ENCODE measurements around the gene TM4SF18. TPM values are rescaled to one million over a fixed set of nuclear protein-coding genes. Genes with fewer than 3 reads are reported as not detected.

Gene TM4SF18
- total RNA-seq, 1 experiment from 2014 or later: 0.34 TPM

- no peak overlapping the region for H3K27ac ChIP-seq (ENCODE audit: low read depth, low read length)
- no peaks in the 10 kb centered on the region for H3K9me2 ChIP-seq (ENCODE audit: insufficient read depth)
- no peak overlapping the region for H3K4me3 ChIP-seq (replicated peaks in 1 of 2; ENCODE audit: low read depth in 1 of 2, low read length in 2 of 2)
- H3K36me3 ChIP-seq (ENCODE audit: control insufficient read depth in 1 of 2, insufficient read depth in 2 of 2, low read length in 2 of 2): no peaks in the 10 kb centered on the region
- no peaks in the 10 kb centered on the region for H3K27me3 ChIP-seq (ENCODE audit: insufficient read depth, low read length)
- no peak for TF ChIP-seq SIN3A (IDR thresholded peaks at IDR 0.05; ENCODE audit: low read depth)
- no peak for TF ChIP-seq RAD21 (IDR thresholded peaks at IDR 0.05; ENCODE audit: low read depth)
- no peak for TF ChIP-seq ZNF274 (IDR thresholded peaks at IDR 0.05; ENCODE audit: low read depth, low read length)
- TF ChIP-seq EGR1 (IDR thresholded peaks at IDR 0.05; ENCODE audit: low read depth): no peak
- no peak for TF ChIP-seq TCF7L2 (IDR thresholded peaks at IDR 0.05; ENCODE audit: borderline replicate concordance, extremely low read depth, insufficient read depth, insufficient read length)
- no peak for TF ChIP-seq ATF3 (IDR thresholded peaks at IDR 0.05)
- TF ChIP-seq ZFX (IDR thresholded peaks at IDR 0.05): no peak
- TF ChIP-seq POLR2A (IDR thresholded peaks at IDR 0.05; ENCODE audit: borderline replicate concordance, extremely low read depth, insufficient read depth, insufficient read length): no peak
- TF ChIP-seq CBX3 (IDR thresholded peaks at IDR 0.05; ENCODE audit: low read depth): no peak
- TF ChIP-seq REST (IDR thresholded peaks at IDR 0.05; ENCODE audit: low read depth): no peak
- TF ChIP-seq, protein P1, sequence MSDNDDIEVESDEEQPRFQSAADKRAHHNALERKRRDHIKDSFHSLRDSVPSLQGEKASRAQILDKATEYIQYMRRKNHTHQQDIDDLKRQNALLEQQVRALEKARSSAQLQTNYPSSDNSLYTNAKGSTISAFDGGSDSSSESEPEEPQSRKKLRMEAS (IDR thresholded peaks at IDR 0.05): no peak
- no peaks in the 10 kb centered on the region for H3K9me3 ChIP-seq (ENCODE audit: control insufficient read depth in 1 of 2, insufficient read depth in 1 of 2, low read depth in 1 of 2, low read length in 2 of 2)
- H3K79me2 ChIP-seq (ENCODE audit: insufficient read depth, low read length): no peaks in the 10 kb centered on the region
- CTCF ChIA-PET: no interaction called here
- H2AFZ ChIP-seq (ENCODE audit: low read depth, low read length, poor library complexity, severe bottlenecking): no peak overlapping the region
- no peak overlapping the region for H3K9ac ChIP-seq (ENCODE audit: low read length)
- H3K4me1 ChIP-seq (ENCODE audit: control insufficient read depth in 1 of 2, insufficient read depth in 2 of 2, low read length in 2 of 2): no peaks in the 10 kb centered on the region
- no TSS peak for BruUV-seq (replicated peaks)
- intact Hi-C loops (cut with micrococcal nuclease): no loop called here
- DNase-seq (ENCODE audit: low read depth, low spot score) (no peak), ATAC-seq (no peak)
- RAD21 ChIA-PET (ENCODE audit: low non-redundant PET in 1 of 2, low total read pairs in 2 of 2, uncharacterized antibody in 2 of 2, unreplicated experiment in 2 of 2): no interaction called here
- POLR2A ChIA-PET: no interaction called here
- H3K4me2 ChIP-seq (ENCODE audit: low read length): no peak overlapping the region
- no peaks in the 10 kb centered on the region for H4K20me1 ChIP-seq (ENCODE audit: insufficient read depth)
Measured at GRCh38 chr3:149278911-149279310, 54.5 kb downstream of the TM4SF18 start.

All from HCT116 (cell line).